Upper lobe of right lung (tissue), 1 donor: Measurements from ENCODE around the gene CIITA. TPM values are rescaled to one million over a fixed set of nuclear protein-coding genes. Genes with fewer than 3 reads are reported as not detected.

Experiments used
- ATAC-seq: fragments of 200-7000 bp; cut with Tn5 transposase; one replicate; pipeline ENCODE4 v1.9.1; 2020; ENCODE audit warnings: mild to moderate bottlenecking, moderate library complexity
- DNase-seq: peaks from one replicate; pipeline ENCODE4 v3.0.0-alpha.2; 2020
- H3K27ac ChIP-seq: fragments of 200-600 bp; one replicate; pipeline ENCODE4 v1.8.0; 2022
- H3K27me3 ChIP-seq: fragments of 200-600 bp; one replicate; pipeline ENCODE4 v1.8.0; 2022; ENCODE audit warnings: mild to moderate bottlenecking
- H3K36me3 ChIP-seq: fragments of 200-600 bp; one replicate; pipeline ENCODE4 v1.8.0; 2022
- H3K4me1 ChIP-seq: fragments of 200-600 bp; one replicate; pipeline ENCODE4 v1.8.0; 2022
- H3K4me3 ChIP-seq: fragments of 200-600 bp; one replicate; pipeline ENCODE4 v1.8.0; 2022; ENCODE audit warnings: mild to moderate bottlenecking
- H3K9me3 ChIP-seq: fragments of 200-600 bp; one replicate; pipeline ENCODE4 v1.8.0; 2022
- intact Hi-C: fragments of 100-400 bp; cut with DNase I; formaldehyde crosslinking; loops from one replicate; pipeline ENCODE4 v1.11.0; 2022
- total RNA-seq: library from RNA; stranded (reverse); fragmentation: NEBNext Ultra II Directional; extraction: Animal tissue kit (Norgen Biotek cat#: 25700); gene quantifications from one replicate; pipeline ENCODE4 v1.2.1, GENCODE V29; 2021
- TF ChIP-seq, protein P1 (sequence below): fragments of 200-600 bp; IDR thresholded peaks from one replicate; pipeline ENCODE4 v1.8.0; 2022; ENCODE audit warnings: antibody characterized with exemption
- donor health status: DM: no; HTN: yes; CAD: no; lungs with severe emphysema.

Gene CIITA
- total RNA-seq, 1 donor from 2014 or later: 78.9 TPM

DNA sequence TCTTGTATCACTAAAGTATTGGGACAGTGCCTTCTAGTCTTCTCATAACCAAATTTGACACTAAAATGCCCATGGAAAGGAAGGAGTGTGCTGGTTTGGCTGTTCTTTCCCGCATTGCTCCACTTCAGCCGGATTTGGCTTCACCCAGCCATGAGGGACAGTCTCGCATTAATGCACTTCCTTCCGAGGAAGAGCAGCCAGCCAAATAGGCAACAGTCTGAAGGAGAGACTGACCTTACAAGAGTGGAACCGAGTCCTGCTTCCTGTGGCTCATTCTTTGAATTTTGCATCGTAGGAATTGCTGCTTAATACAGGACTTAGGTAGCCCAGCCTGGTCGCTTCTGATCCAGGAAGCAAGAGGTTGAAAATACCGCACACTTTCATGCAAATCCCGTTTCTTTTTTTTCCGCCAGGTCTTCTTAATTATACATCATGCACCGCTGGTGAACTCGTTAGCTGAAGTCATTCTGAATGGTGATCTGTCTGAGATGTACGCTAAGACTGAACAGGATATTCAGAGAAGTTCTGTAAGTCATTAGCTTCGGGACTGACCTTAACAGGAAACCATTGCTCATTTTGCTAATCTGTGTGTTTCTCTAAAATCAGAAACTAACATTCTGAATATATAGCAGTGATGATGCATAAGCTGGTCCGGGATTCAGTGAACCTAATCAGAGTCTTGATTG is 105.6 kb downstream of the CIITA start:
- H3K36me3 ChIP-seq: peaks cover 45% of the 10 kb centered on the region
- H3K4me3 ChIP-seq: no peak overlapping the region
- H3K27ac ChIP-seq: no peak overlapping the region
- intact Hi-C loops: no loop called here
- H3K9me3 ChIP-seq: no peaks in the 10 kb centered on the region
- no peaks in the 10 kb centered on the region for H3K27me3 ChIP-seq
- no peak for ATAC-seq
- TF ChIP-seq, protein P1, sequence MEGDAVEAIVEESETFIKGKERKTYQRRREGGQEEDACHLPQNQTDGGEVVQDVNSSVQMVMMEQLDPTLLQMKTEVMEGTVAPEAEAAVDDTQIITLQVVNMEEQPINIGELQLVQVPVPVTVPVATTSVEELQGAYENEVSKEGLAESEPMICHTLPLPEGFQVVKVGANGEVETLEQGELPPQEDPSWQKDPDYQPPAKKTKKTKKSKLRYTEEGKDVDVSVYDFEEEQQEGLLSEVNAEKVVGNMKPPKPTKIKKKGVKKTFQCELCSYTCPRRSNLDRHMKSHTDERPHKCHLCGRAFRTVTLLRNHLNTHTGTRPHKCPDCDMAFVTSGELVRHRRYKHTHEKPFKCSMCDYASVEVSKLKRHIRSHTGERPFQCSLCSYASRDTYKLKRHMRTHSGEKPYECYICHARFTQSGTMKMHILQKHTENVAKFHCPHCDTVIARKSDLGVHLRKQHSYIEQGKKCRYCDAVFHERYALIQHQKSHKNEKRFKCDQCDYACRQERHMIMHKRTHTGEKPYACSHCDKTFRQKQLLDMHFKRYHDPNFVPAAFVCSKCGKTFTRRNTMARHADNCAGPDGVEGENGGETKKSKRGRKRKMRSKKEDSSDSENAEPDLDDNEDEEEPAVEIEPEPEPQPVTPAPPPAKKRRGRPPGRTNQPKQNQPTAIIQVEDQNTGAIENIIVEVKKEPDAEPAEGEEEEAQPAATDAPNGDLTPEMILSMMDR: no peak
- no peak for DNase-seq
- peaks cover 17% of the 10 kb centered on the region for H3K4me1 ChIP-seq

DNA sequence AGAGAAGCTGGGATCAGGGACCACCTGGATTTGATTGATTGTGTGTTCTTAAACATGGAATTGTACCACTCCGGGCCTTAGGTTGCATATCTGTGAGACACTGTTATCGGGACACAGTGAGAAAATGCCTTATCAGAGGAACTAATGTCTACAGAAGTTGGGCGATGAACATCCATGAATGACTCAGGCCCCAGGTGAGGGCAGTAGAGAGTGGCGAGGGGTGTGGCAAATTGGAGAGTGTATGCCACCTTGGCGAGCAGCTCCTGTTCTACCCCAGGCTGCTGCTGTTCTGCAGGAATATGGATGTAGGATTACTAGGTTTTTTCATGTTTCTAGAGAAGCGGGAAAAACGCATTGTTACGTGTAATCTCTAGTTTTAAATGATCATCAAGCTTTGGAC is 106.2 kb downstream of the CIITA start:
- H3K4me1 ChIP-seq: peaks cover 17% of the 10 kb centered on the region
- H3K4me3 ChIP-seq: no peak overlapping the region
- TF ChIP-seq, protein P1: no peak
- no peaks in the 10 kb centered on the region for H3K9me3 ChIP-seq
- ATAC-seq (no peak), DNase-seq (no peak)
- H3K27me3 ChIP-seq: no peaks in the 10 kb centered on the region
- intact Hi-C loops: no loop called here
- H3K36me3 ChIP-seq: peaks cover 40% of the 10 kb centered on the region
- no peak overlapping the region for H3K27ac ChIP-seq

DNA sequence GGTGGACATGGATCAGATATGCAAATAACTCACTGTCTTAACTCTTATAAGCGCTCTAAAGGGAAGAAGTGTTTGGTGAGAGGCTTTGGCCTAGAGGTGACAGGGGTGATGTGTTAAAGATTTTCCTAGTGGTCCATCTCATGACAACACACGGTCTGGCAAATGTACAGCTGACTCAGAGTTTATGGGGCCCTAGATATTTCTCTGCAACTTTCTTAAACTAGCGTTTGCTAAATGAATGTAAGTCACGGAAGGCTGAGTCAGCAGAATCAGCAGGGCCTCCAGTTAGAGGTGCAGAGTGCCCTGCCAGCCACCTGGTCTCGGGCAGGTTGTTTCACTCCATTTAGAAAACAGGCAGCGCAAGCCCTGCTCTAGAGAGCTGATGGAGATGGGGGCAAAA is 107.5 kb downstream of the CIITA start:
- ATAC-seq: no peak
- TF ChIP-seq, protein P1: no peak
- no peaks in the 10 kb centered on the region for H3K9me3 ChIP-seq

More for the DNA sequence above, 107.5 kb downstream of the CIITA start:
- Histone ChIP-seq H3K4me3 (no peak overlapping the region), H3K27me3 (no peaks in the 10 kb centered on the region), H3K4me1 (peaks cover 9% of the 10 kb centered on the region), H3K27ac (no peak overlapping the region), H3K36me3 (peaks cover 38% of the 10 kb centered on the region)
- DNase-seq: no peak
- intact Hi-C loops: no loop called here

Other genes starting within 250 kb of the CIITA start
- not detected for gene TEKT5, start 182.3 kb upstream of the CIITA start, total RNA-seq
- 33.7 TPM for gene NUBP1, start 133.4 kb upstream of the CIITA start, total RNA-seq
- 0.69 TPM for gene TVP23A, start 58.4 kb upstream of the CIITA start, total RNA-seq
- gene DEXI, start 65.3 kb downstream of the CIITA start, total RNA-seq: 36.3 TPM
- gene CLEC16A, start 67.4 kb downstream of the CIITA start, total RNA-seq: 36.9 TPM